K562 (cell line): ENCODE measurements around the gene BTBD2. TPM values are rescaled to one million over a fixed set of nuclear protein-coding genes. Genes with fewer than 3 reads are reported as not detected.

Experiments used
- CHD7 ChIP-seq: fragments of 200-600 bp; sonication (generic); IDR thresholded peaks from one replicate; pipeline ENCODE4 v1.6.1; 2012; ENCODE audit warnings: mild to moderate bottlenecking, low read depth, low read length, inconsistent platforms
- IRF1 ChIP-seq: sonication (generic); formaldehyde crosslinking; IDR thresholded peaks from 2 replicates; pipeline ENCODE4 v1.8.0; 2022; ENCODE audit warnings: missing genetic modification reagents, mild to moderate bottlenecking, borderline replicate concordance
- NFE2L1 ChIP-seq: fragments of 450-650 bp; IDR thresholded peaks from 2 replicates; pipeline ENCODE4 v1.6.1; 2016; ENCODE audit warnings: missing genetic modification characterization, low read depth, mild to moderate bottlenecking, missing compliant biosample characterization, moderate library complexity, borderline replicate concordance
- TAF15 ChIP-seq: fragments of 200-400 bp; formaldehyde crosslinking; IDR thresholded peaks from 2 replicates; pipeline ENCODE4 v1.6.1; 2017; ENCODE audit warnings: mild to moderate bottlenecking, low read depth, low read length, moderate library complexity
- TEAD2 ChIP-seq: fragments of 450-650 bp; IDR thresholded peaks from 2 replicates; pipeline ENCODE4 v1.6.1; 2016; ENCODE audit warnings: missing genetic modification characterization, control low read depth, missing compliant biosample characterization
- ZNF324 ChIP-seq: fragments of 250-450 bp; sonication (Bioruptor Pico); IDR thresholded peaks from 2 replicates; pipeline ENCODE4 v1.4.0; 2020; ENCODE audit warnings: mild to moderate bottlenecking
- ZNF512 ChIP-seq: IDR thresholded peaks from 2 replicates; pipeline ENCODE4 v1.6.1; 2016; ENCODE audit warnings: missing genetic modification characterization, missing compliant biosample characterization
- ZNF699 ChIP-seq: fragments of 250-450 bp; sonication (Bioruptor Pico); IDR thresholded peaks from 2 replicates; pipeline ENCODE4 v1.8.0; 2021; ENCODE audit warnings: mild to moderate bottlenecking, moderate library complexity; ENCODE audit not compliant: insufficient replicate concordance
- ZNF740 ChIP-seq, 3 experiments: fragments of 200-800 bp in 1 of 3; sonication (Bioruptor generic) in 1 of 3; sonication (generic) in 1 of 3; formaldehyde crosslinking in 1 of 3; IDR thresholded peaks; 2 replicates each; pipeline versions ENCODE4 v1.6.1 to v1.8.0; 2016 to 2022; ENCODE audit warnings: mild to moderate bottlenecking in 2 of 3, missing compliant biosample characterization in 2 of 3, missing genetic modification characterization in 2 of 3, missing genetic modification reagents in 1 of 3
- polyA plus RNA-seq, 8 experiments: library from polyadenylated mRNA; depleted of rRNA in 4 of 8; stranded (reverse) in 5 of 8; unstranded in 3 of 8; fragments of >200 nt; fragmentation: Nextera tagmentation in 2 of 8; fragmentation: Illumina TruSeq in 1 of 8; extraction: Ambion mirVana in 2 of 8; extraction: Trizol in 1 of 8; gene quantifications; 2 replicates each; pipeline versions ENCODE4 v1.2.1 to v1.2.3, GENCODE V29; 2011 to 2014; ENCODE audit warnings: inconsistent platforms in 1 of 8, missing spikeins in 1 of 8
- total RNA-seq, 7 experiments: library from RNA; depleted of rRNA in 6 of 7; stranded (reverse); fragments of >200 nt in 6 of 7; fragmentation: Illumina TruSeq in 2 of 7; extraction: Trizol in 2 of 7; gene quantifications; 2 replicates each; pipeline versions ENCODE4 v1.2.1 to v1.2.3, GENCODE V29; 2011 to 2021; ENCODE audit warnings: low replicate concordance in 1 of 7

The BTBD2 gene
- total and polyA plus RNA-seq, 9 of the 15 experiments (the other 6 are each of a cell fraction or from before 2014, with no cell fraction given) = 0.10 to 15.6 (median 6.9) TPM

GRCh38 chr19:1942078-1942933, 73.2 kb downstream of the BTBD2 start (continued):
- TF ChIP-seq CHD7 = no peak
- TF ChIP-seq ZNF512 = no peak
- TF ChIP-seq ZNF699 (CRISPR knock-in tag) = no peak
- TF ChIP-seq ZNF324 (CRISPR knock-in tag) = no peak
- no peak for TF ChIP-seq TEAD2
- TF ChIP-seq ZNF740 (CRISPR knock-in tag; IDR thresholded peaks at IDR 0.05) = 0 out of 2 replicates have a peak, but pooled peaks have one; percentile 1
- no peak for TF ChIP-seq ZNF740 (tag; IDR thresholded peaks at IDR 0.05)
- no peak for TF ChIP-seq NFE2L1 (tag)
- no peak for TF ChIP-seq TAF15
- TF ChIP-seq IRF1 (CRISPR knock-in tag) = no peak
